Immature natural killer cell (primary cell): ENCODE measurements around the gene TPSB2. TPM values are rescaled to one million over a fixed set of nuclear protein-coding genes. Genes with fewer than 3 reads are reported as not detected.

ENCODE experiments used
- DNase-seq, 3 donors: peaks; one replicate each; pipeline ENCODE4 v3.0.0; 2022; ENCODE audit warnings: mixed read lengths in 1 of 3
- H3K27ac Mint-ChIP-seq, 6 donors: one replicate each; pipeline ENCODE4 v1.8.0; 2020; ENCODE audit warnings: mixed read lengths in 6 of 6, mild to moderate bottlenecking in 5 of 6, inconsistent platforms in 4 of 6, moderate library complexity in 3 of 6
- H3K27me3 Mint-ChIP-seq, 3 donors: one replicate each; pipeline ENCODE4 v1.8.0; 2020 to 2021; ENCODE audit warnings: low read depth in 3 of 3, mild to moderate bottlenecking in 3 of 3, mixed read lengths in 3 of 3, moderate library complexity in 3 of 3, inconsistent platforms in 1 of 3
- H3K36me3 Mint-ChIP-seq, 3 donors: one replicate each; pipeline ENCODE4 v1.8.0; 2020; ENCODE audit warnings: mixed read lengths in 3 of 3, inconsistent platforms in 2 of 3, mild to moderate bottlenecking in 2 of 3
- H3K4me1 Mint-ChIP-seq, 2 donors: one replicate each; pipeline ENCODE4 v1.8.0; 2020; ENCODE audit warnings: inconsistent platforms in 2 of 2, mild to moderate bottlenecking in 2 of 2, mixed read lengths in 2 of 2, moderate library complexity in 1 of 2
- H3K4me3 Mint-ChIP-seq, 5 donors: one replicate each; pipeline ENCODE4 v1.8.0; 2020; ENCODE audit warnings: mild to moderate bottlenecking in 5 of 5, mixed read lengths in 5 of 5, inconsistent platforms in 3 of 5, moderate library complexity in 3 of 5
- H3K9me3 Mint-ChIP-seq, 6 donors: one replicate each; pipeline ENCODE4 v1.8.0; 2020; ENCODE audit warnings: mild to moderate bottlenecking in 6 of 6, mixed read lengths in 6 of 6, inconsistent platforms in 4 of 6, moderate library complexity in 3 of 6
- polyA plus RNA-seq, 3 donors: library from polyadenylated mRNA; unstranded; fragments of 300-500 nt; fragmentation: Illumina TruSeq; gene quantifications; one replicate each; pipeline ENCODE4 v1.2.3, GENCODE V29; 2021

Gene TPSB2
- polyA plus RNA-seq, 3 donors from 2014 or later = not detected

- no peak overlapping the region for H3K27ac Mint-ChIP-seq
- peaks cover 2 to 3% (median 3%) of the 10 kb centered on the region in 3 donors for H3K27me3 Mint-ChIP-seq
- H3K4me1 Mint-ChIP-seq = no peaks in the 10 kb centered on the region
- H3K9me3 Mint-ChIP-seq = no peaks in the 10 kb centered on the region
- no peak for DNase-seq
- no peak overlapping the region for H3K4me3 Mint-ChIP-seq
- no peaks in the 10 kb centered on the region for H3K36me3 Mint-ChIP-seq
These were observed 35.8 kb upstream of the TPSB2 start for GRCh38 chr16:1265826-1266225.

DNA sequence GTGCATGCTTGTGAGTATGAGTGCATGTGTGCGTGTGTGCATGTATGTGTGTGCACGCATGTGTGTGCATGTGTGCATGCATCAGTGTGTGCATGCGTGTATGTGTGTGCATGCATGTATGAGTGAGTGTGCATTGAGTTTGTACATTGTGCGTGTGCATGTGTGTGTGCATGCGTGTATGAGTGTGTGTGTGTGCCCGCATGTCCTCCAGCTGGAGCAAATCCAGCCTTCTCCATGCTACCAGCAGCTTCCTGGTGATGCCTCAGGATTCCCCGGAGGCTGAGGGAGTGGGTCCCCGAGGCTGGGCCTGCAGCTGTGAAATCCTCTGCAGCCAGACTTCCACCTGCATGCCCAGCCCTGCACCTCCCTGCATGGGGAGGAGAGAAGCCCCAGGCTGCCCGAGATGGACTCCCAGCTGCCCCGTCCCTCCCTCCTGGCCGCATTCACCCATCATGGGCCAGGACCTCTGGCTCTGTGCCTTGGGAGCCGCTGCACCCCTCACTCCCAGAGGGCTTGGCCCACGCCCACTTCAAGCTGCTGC is 35.2 kb upstream of the TPSB2 start:
- DNase-seq = no peak
- Mint-ChIP-seq H3K9me3 (no peaks in the 10 kb centered on the region), H3K27ac (no peak overlapping the region), H3K36me3 (no peaks in the 10 kb centered on the region), H3K4me1 (peaks cover 0 to 1% of the 10 kb centered on the region in 2 donors), H3K4me3 (no peak overlapping the region), H3K27me3 (peaks cover 2 to 3% (median 2%) of the 10 kb centered on the region in 3 donors)

GRCh38 chr16:1264345-1265089 is 34.5 kb upstream of the TPSB2 start:
- no peaks in the 10 kb centered on the region for H3K9me3 Mint-ChIP-seq
- no peak for DNase-seq
- no peaks in the 10 kb centered on the region for H3K36me3 Mint-ChIP-seq
- peaks cover 2 to 3% (median 2%) of the 10 kb centered on the region in 3 donors for H3K27me3 Mint-ChIP-seq
- peaks cover 0 to 1% of the 10 kb centered on the region in 2 donors for H3K4me1 Mint-ChIP-seq
- no peak overlapping the region for H3K4me3 Mint-ChIP-seq
- H3K27ac Mint-ChIP-seq = peak overlapping the region in 1 of 6 donors; percentile 22

GRCh38 chr16:1263591-1264344 is 33.8 kb upstream of the TPSB2 start:
- no peak overlapping the region for H3K27ac Mint-ChIP-seq

GRCh38 chr16:1262846-1263221 is 32.9 kb upstream of the TPSB2 start:
- Mint-ChIP-seq H3K27ac (no peak overlapping the region), H3K9me3 (no peaks in the 10 kb centered on the region), H3K4me1 (peaks cover 6 to 7% of the 10 kb centered on the region in 2 donors), H3K4me3 (no peak overlapping the region), H3K36me3 (no peaks in the 10 kb centered on the region), H3K27me3 (peaks cover 2 to 3% (median 2%) of the 10 kb centered on the region in 3 donors)
- DNase-seq = no peak

More at GRCh38 chr16:1263591-1264344, 33.8 kb upstream of the TPSB2 start:
- Mint-ChIP-seq H3K4me3 (no peak overlapping the region), H3K9me3 (no peaks in the 10 kb centered on the region), H3K36me3 (no peaks in the 10 kb centered on the region), H3K27me3 (peaks cover 2 to 3% (median 2%) of the 10 kb centered on the region in 3 donors), H3K4me1 (peaks cover 5 to 6% of the 10 kb centered on the region in 2 donors)
- DNase-seq = no peak

DNA sequence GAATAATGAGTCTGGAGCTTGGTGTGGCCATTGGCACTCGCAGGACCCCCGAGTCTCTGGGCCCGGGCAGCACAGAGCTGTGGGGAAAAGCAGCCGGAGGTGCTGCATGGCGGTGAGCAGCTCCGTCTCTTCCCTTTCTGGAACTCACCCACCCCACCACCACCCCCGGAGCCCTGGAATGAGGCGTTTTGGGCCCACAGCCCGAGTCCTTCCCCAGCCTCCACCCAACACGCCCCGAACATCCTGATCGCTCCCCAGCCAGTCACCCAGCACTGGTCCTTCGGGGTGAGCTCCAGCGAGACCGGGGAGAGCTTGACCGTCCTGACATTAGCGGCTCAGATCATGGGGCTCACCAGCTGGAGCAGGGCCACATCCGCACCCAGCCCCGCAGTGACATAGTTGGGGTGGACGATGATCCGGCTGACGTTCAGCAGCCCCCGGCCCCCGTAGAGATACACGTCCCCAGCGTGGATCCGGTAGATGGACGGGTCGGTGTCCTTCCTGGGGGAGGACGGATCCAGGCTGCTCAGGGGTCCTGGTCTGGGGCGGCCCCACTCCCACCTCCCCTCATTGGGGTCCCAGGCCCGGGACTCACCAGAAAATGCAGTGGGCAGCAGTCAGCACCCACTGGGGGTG is 32.3 kb upstream of the TPSB2 start:
- DNase-seq = no peak
- peaks cover 6 to 7% of the 10 kb centered on the region in 2 donors for H3K4me1 Mint-ChIP-seq
- no peak overlapping the region for H3K4me3 Mint-ChIP-seq
- H3K36me3 Mint-ChIP-seq = no peaks in the 10 kb centered on the region
- no peak overlapping the region for H3K27ac Mint-ChIP-seq
- H3K27me3 Mint-ChIP-seq = peaks cover 2 to 3% (median 2%) of the 10 kb centered on the region in 3 donors
- no peaks in the 10 kb centered on the region for H3K9me3 Mint-ChIP-seq

- DNase-seq = no peak
- no peak overlapping the region for H3K27ac Mint-ChIP-seq
- H3K4me3 Mint-ChIP-seq = no peak overlapping the region
- H3K9me3 Mint-ChIP-seq = no peaks in the 10 kb centered on the region
- peaks cover 0 to 3% (median 2%) of the 10 kb centered on the region in 3 donors for H3K27me3 Mint-ChIP-seq
- H3K36me3 Mint-ChIP-seq = no peaks in the 10 kb centered on the region
- H3K4me1 Mint-ChIP-seq = peaks cover 6 to 7% of the 10 kb centered on the region in 2 donors
These were observed 31.3 kb upstream of the TPSB2 start for GRCh38 chr16:1261131-1261892.

DNA sequence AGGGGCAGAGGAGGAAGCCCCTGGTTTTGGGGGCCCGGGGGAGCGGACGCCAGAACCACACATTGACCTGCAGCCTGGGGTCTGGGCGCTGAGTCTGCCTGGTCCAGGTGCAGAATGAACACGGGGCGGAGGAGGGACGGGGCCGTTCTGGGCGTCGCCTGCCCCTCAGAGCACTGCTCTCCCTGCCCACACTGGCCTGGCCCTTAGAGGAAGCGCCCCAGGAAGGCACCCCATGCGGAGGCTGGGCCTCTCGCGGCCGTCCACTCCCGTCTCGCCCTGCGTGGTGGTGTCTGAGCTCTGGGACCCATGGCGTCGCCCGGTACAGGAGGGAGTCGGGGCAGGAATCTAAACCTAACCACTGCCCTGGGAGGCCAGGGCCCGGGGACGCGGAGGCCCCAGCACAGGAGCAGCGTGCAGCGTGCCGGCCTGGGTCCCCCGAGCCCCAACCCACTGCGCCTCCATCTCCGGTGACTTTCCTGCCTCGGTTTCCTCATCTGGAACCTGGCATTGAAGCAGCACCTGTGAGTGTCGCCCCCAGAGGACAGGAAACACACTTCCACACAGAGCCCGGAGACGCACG is 30.2 kb upstream of the TPSB2 start:
- Mint-ChIP-seq H3K27me3 (peaks cover 0 to 3% (median 2%) of the 10 kb centered on the region in 3 donors), H3K27ac (peak overlapping the region in 1 of 6 donors; percentile 37), H3K4me1 (peaks cover 6 to 7% of the 10 kb centered on the region in 2 donors), H3K9me3 (no peaks in the 10 kb centered on the region), H3K36me3 (no peaks in the 10 kb centered on the region), H3K4me3 (no peak overlapping the region)
- no peak for DNase-seq

GRCh38 chr16:1259760-1260068 is 29.7 kb upstream of the TPSB2 start:
- H3K27me3 Mint-ChIP-seq = peaks cover 0 to 3% (median 0%) of the 10 kb centered on the region in 3 donors
- H3K36me3 Mint-ChIP-seq = no peaks in the 10 kb centered on the region
- H3K4me1 Mint-ChIP-seq = peaks cover 6 to 7% of the 10 kb centered on the region in 2 donors
- no peak for DNase-seq
- no peaks in the 10 kb centered on the region for H3K9me3 Mint-ChIP-seq
- H3K4me3 Mint-ChIP-seq = no peak overlapping the region
- H3K27ac Mint-ChIP-seq = no peak overlapping the region

GRCh38 chr16:1258906-1259759 is 29.1 kb upstream of the TPSB2 start:
- no peaks in the 10 kb centered on the region for H3K36me3 Mint-ChIP-seq
- no peaks in the 10 kb centered on the region for H3K9me3 Mint-ChIP-seq
- H3K27me3 Mint-ChIP-seq = peaks cover 0 to 3% (median 0%) of the 10 kb centered on the region in 3 donors
- H3K27ac Mint-ChIP-seq = peak overlapping the region in 1 of 6 donors; percentile 71
- peak overlapping the region; percentile 66 to 85 (median 74) for H3K4me3 Mint-ChIP-seq
- H3K4me1 Mint-ChIP-seq = peaks cover 6 to 7% of the 10 kb centered on the region in 2 donors
- peak in 1 of 3 donors; percentile 10 for DNase-seq

DNA sequence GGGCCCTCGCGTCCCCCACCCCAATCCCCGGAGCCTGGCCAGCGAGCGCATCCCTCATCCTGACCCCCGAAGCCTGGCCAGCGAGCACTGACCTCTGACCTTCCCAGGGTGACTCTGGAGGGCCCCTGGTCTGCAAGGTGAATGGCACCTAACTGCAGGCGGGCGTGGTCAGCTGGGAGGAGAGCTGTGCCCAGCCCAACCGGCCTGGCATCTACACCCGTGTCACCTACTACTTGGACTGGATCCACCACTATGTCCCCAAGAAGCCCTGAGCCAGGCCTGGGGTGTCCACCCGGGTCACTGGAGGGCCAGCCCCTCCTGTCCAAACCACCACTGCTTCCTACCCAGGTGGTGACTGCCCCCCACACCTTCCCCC is 28.2 kb upstream of the TPSB2 start:
- Mint-ChIP-seq H3K27ac (no peak overlapping the region), H3K27me3 (peaks cover 0 to 3% (median 0%) of the 10 kb centered on the region in 3 donors), H3K4me1 (peaks cover 6 to 7% of the 10 kb centered on the region in 2 donors), H3K9me3 (no peaks in the 10 kb centered on the region), H3K36me3 (no peaks in the 10 kb centered on the region), H3K4me3 (no peak overlapping the region)
- no peak for DNase-seq

GRCh38 chr16:1257561-1258224 is 27.7 kb upstream of the TPSB2 start:
- Mint-ChIP-seq H3K9me3 (no peaks in the 10 kb centered on the region), H3K27ac (no peak overlapping the region), H3K4me1 (peaks cover 6 to 7% of the 10 kb centered on the region in 2 donors), H3K27me3 (peaks cover 0 to 3% (median 0%) of the 10 kb centered on the region in 3 donors), H3K36me3 (no peaks in the 10 kb centered on the region), H3K4me3 (no peak overlapping the region)
- no peak for DNase-seq
